H1 (cell line): Measurements from ENCODE around the gene SH3RF3. TPM values are rescaled to one million over a fixed set of nuclear protein-coding genes. Genes with fewer than 3 reads are reported as not detected.

Source experiments
- HDAC2 ChIP-seq, 2 experiments: fragments of 300-600 bp in 1 of 2; sonication (generic) in 1 of 2; IDR thresholded peaks; 2 replicates each; pipeline ENCODE4 v1.6.1; 2011 to 2012; ENCODE audit warnings: low read depth in 2 of 2, low read length in 2 of 2, mild to moderate bottlenecking in 2 of 2, moderate library complexity in 2 of 2, borderline replicate concordance in 1 of 2, inconsistent platforms in 1 of 2
- polyA plus RNA-seq, 7 experiments: library from polyadenylated mRNA; depleted of rRNA in 3 of 7; stranded (reverse) in 5 of 7; unstranded in 2 of 7; fragments of >200 nt in 5 of 7; fragments of 200-250 nt in 2 of 7; gene quantifications; 1 replicate in 5 of 7; 2 replicates in 1 of 7; 4 replicates in 1 of 7; pipeline versions ENCODE4 v1.2.1 to v1.2.3, GENCODE V29; 2011 to 2013; ENCODE audit warnings: missing spikeins in 2 of 7, mixed read lengths in 2 of 7
- total RNA-seq: library from RNA; stranded (reverse); fragmentation: NEBNext Ultra II Directional; extraction: Animal tissue kit (Norgen Biotek cat#: 25700); gene quantifications from 2 replicates; pipeline ENCODE4 v1.2.1, GENCODE V29; 2021

SH3RF3 gene
- total and polyA plus RNA-seq, 2 of the 8 experiments (the other 6 are each of a cell fraction or from before 2014, with no cell fraction given), result 0.11 to 0.65 TPM

DNA sequence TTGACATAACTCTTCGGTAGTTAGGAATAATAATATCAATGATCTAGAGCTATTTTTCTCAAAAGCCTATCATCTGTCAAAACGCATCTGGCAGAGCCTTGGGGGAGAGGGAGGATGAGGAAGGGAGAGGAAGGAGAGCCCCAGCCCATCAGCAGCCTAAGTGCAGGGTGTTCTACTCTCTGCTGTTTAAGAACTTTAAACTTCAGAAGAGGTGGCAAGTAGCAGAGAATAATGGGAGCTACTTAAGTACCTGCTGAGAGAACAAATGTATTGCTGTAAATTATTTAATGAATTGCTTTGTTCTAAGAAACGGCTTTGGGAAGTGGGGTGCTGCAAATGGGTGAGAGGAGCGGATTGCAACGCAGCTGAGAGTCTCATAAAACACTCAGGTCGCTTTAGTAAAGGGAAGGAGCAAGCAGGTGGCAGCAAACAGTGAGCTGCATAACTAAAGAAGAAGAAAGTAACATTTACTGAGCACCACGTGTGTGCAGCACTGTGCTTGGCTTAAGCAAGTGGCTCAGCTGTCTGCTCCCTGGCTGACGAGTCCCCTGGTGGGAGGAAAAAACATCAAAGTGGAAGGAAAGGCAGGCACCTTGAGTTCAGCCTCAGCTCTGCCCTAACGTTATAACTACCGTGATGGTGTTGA is 26.3 kb upstream of the SH3RF3 start (continued):
- no peak for TF ChIP-seq HDAC2 (IDR thresholded peaks at IDR 0.05; ENCODE audit: borderline replicate concordance in 1 of 2, low read depth in 2 of 2, low read length in 2 of 2)
